Liver (tissue), 9 donors: ENCODE data around the gene PRDM10. TPM values are rescaled to one million over a fixed set of nuclear protein-coding genes. Genes with fewer than 3 reads are reported as not detected.
"Not testable (repeated sequence)": the region's sequence is repeated elsewhere in the genome, so short reads cannot be mapped to it uniquely, and the experiment has no call there.

Experiments used
- DNase-seq: peaks from one replicate; pipeline ENCODE4 v3.0.0-alpha.2; 2017; ENCODE audit warnings: low spot score
- H3K27ac ChIP-seq, 2 donors: one replicate each; pipeline ENCODE4 v1.7.0; 2013; ENCODE audit warnings: inconsistent platforms in 2 of 2, low read length in 2 of 2, control low read depth in 1 of 2, low read depth in 1 of 2, mild to moderate bottlenecking in 1 of 2
- H3K27me3 ChIP-seq, 4 donors: one replicate each; pipeline versions ENCODE4 v1.6.1 to v1.7.0; 2013; ENCODE audit warnings: low read length in 3 of 4, inconsistent platforms in 1 of 4, mild to moderate bottlenecking in 1 of 4, moderate library complexity in 1 of 4; ENCODE audit not compliant: control insufficient read depth in 4 of 4, insufficient read depth in 4 of 4
- H3K36me3 ChIP-seq, 4 donors: one replicate each; pipeline versions ENCODE4 v1.6.1 to v1.7.0; 2013; ENCODE audit warnings: low read length in 3 of 4, mild to moderate bottlenecking in 3 of 4, low read depth in 1 of 4, moderate library complexity in 1 of 4; ENCODE audit not compliant: control insufficient read depth in 4 of 4, insufficient read depth in 3 of 4
- H3K4me1 ChIP-seq, 4 donors: one replicate each; pipeline versions ENCODE4 v1.6.1 to v1.7.0; 2013; ENCODE audit warnings: low read length in 3 of 4, mild to moderate bottlenecking in 3 of 4, moderate library complexity in 1 of 4; ENCODE audit not compliant: control insufficient read depth in 4 of 4, insufficient read depth in 4 of 4
- H3K4me3 ChIP-seq, 3 donors: one replicate each; pipeline versions ENCODE4 v1.6.1 to v1.7.0; 2013; ENCODE audit warnings: low read length in 3 of 3, control low read depth in 1 of 3, low read depth in 1 of 3, mild to moderate bottlenecking in 1 of 3
- H3K9ac ChIP-seq, 2 donors: one replicate each; pipeline ENCODE4 v1.7.0; 2013; ENCODE audit warnings: low read length in 2 of 2, mild to moderate bottlenecking in 2 of 2, moderate library complexity in 2 of 2, control low read depth in 1 of 2, low read depth in 1 of 2
- H3K9me3 ChIP-seq, 4 donors: one replicate each; pipeline versions ENCODE4 v1.6.1 to v1.7.0; 2013; ENCODE audit warnings: low read length in 3 of 4; ENCODE audit not compliant: control insufficient read depth in 4 of 4
- EGR1 ChIP-seq, 2 donors: IDR thresholded peaks; 2 replicates each; pipeline ENCODE4 v1.6.1; 2016 to 2018; ENCODE audit warnings: antibody characterized with exemption in 2 of 2, low read depth in 2 of 2
- FOXA1 ChIP-seq: IDR thresholded peaks from 2 replicates; pipeline ENCODE4 v1.6.1; 2016; ENCODE audit warnings: antibody characterized with exemption
- FOXA2 ChIP-seq: IDR thresholded peaks from 2 replicates; pipeline ENCODE4 v1.6.1; 2016; ENCODE audit warnings: antibody characterized with exemption
- HNF4A ChIP-seq, 2 donors: conservative IDR thresholded peaks; 2 replicates each; pipeline ENCODE4 v1.6.1; 2016; ENCODE audit warnings: antibody characterized with exemption in 2 of 2, mild to moderate bottlenecking in 2 of 2
- JUND ChIP-seq, 2 donors: IDR thresholded peaks; 2 replicates each; pipeline ENCODE4 v1.6.1; 2016; ENCODE audit warnings: antibody characterized with exemption in 2 of 2
- NR2F2 ChIP-seq: IDR thresholded peaks from 2 replicates; pipeline ENCODE4 v1.6.1; 2016; ENCODE audit warnings: antibody characterized with exemption
- RAD21 ChIP-seq, 2 donors: IDR thresholded peaks; 2 replicates each; pipeline ENCODE4 v1.6.1; 2016; ENCODE audit warnings: antibody characterized with exemption in 2 of 2, mild to moderate bottlenecking in 2 of 2
- RXRA ChIP-seq, 2 donors: IDR thresholded peaks; 2 replicates each; pipeline ENCODE4 v1.6.1; 2017 to 2018; ENCODE audit warnings: antibody characterized with exemption in 2 of 2, mild to moderate bottlenecking in 1 of 2
- SP1 ChIP-seq: IDR thresholded peaks from 2 replicates; pipeline ENCODE4 v1.6.1; 2018; ENCODE audit warnings: antibody characterized with exemption, mild to moderate bottlenecking
- TAF1 ChIP-seq: conservative IDR thresholded peaks from 2 replicates; pipeline ENCODE4 v1.6.1; 2016; ENCODE audit warnings: antibody characterized with exemption, mild to moderate bottlenecking
- YY1 ChIP-seq: IDR thresholded peaks from 2 replicates; pipeline ENCODE4 v1.6.1; 2016; ENCODE audit warnings: antibody characterized with exemption, mild to moderate bottlenecking
- ZBTB33 ChIP-seq: IDR thresholded peaks from 2 replicates; pipeline ENCODE4 v1.6.1; 2016; ENCODE audit warnings: antibody characterized with exemption
- WGBS: extraction: QIAGEN DNeasy Blood & Tissue Kit; methylation state at CpG from one replicate; pipeline ENCODE4 v1.1.7; 2013; 5-methylcytosine and 5-hydroxymethylcytosine counted together
- polyA plus RNA-seq, 2 donors: library from polyadenylated mRNA; stranded (reverse) in 1 of 2; unstranded in 1 of 2; fragments of 200-250 nt in 1 of 2; fragments of >200 nt in 1 of 2; fragmentation: Nextera tagmentation in 1 of 2; extraction: Ambion mirVana in 1 of 2; gene quantifications; one replicate each; pipeline versions ENCODE4 v1.2.1 to v1.2.3, GENCODE V29; 2013 to 2015
- total RNA-seq, 2 donors: library from RNA; depleted of rRNA; stranded (reverse); fragments of >200 nt; gene quantifications; one replicate each; pipeline ENCODE4 v1.2.3, GENCODE V29; 2014
- TF ChIP-seq, protein P1 (sequence below): fragments of 150-350 bp; IDR thresholded peaks from 2 replicates; pipeline ENCODE4 v1.5.1; 2017; ENCODE audit warnings: improper control_type of control experiment, low read depth, low read length; ENCODE audit not compliant: missing input control
- TF ChIP-seq, protein P2 (sequence below): IDR thresholded peaks from 2 replicates; pipeline ENCODE4 v1.6.1; 2016; ENCODE audit warnings: antibody characterized with exemption
- TF ChIP-seq, protein P3 (sequence below): IDR thresholded peaks from 2 replicates; pipeline ENCODE4 v1.6.1; 2016; ENCODE audit warnings: antibody characterized with exemption
- donor health status: healthy.
- donor health status: healthy.
- donor health status: healthy.
- donor health status: healthy.
- donor health status: healthy.

The PRDM10 gene
- total and polyA plus RNA-seq, 4 donors = 1.4 to 7.2 (median 3.9) TPM

DNA sequence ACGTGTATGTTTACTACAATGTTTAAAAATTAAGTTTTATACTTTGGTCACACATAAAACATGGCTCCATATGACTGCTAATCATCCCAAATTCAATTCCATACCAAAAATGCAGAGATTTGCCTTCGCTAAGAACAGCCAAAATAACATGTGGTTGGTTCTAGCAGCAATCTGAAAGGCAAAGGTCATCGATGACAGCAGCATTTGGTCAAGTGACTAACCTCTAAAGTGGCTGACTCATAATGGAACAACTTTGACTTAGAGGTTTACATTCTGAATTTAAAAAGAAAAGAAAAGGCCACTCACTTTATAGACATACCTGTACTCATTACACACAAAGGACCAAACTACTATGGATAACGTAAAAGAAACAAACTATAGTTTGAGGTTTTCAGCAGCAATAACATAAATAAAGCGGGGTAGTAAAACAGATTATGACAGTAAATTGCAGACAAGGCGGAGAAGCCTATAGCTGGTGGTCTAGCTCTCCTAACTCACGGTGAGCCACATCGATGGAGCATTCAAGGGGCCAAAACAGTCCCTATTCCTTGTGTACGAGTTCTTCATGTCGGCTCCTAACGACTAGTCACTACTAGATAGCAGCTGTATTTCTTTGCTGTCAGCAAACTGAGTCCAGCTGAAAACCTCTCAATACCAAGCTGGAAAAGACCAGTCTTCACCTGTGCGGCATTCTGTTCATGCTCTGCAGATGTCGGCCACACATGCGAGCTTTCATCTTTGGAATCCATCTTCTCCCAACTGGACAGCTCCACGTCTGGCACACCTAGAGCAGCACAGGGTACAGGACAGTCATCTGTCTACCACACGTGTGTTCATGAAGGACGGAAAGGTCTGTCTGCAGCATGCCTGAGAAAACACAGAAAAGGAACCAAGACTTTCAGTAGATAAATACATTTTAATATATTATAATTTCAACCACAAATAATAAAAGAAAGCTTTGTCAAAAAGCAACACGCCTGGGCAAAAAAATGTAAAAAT is 42.1 kb downstream of the PRDM10 start:
- no peaks in the 10 kb centered on the region for H3K27me3 ChIP-seq
- no peaks in the 10 kb centered on the region for H3K9me3 ChIP-seq
- no peak overlapping the region for H3K9ac ChIP-seq
- H3K4me3 ChIP-seq = no peak overlapping the region
- H3K27ac ChIP-seq = no peak overlapping the region
- H3K4me1 ChIP-seq = no peaks in the 10 kb centered on the region
- no peak for DNase-seq
- WGBS = 95% methylated on average over 18 of the region's 18 CpGs
- peaks cover 2 to 5% (median 3%) of the 10 kb centered on the region in 4 donors for H3K36me3 ChIP-seq
- no peak for TF ChIP-seq TAF1
- peak; percentile 10 to 46 for TF ChIP-seq HNF4A (conservative IDR thresholded peaks at IDR 0.05)

GRCh38 chr11:129959687-129960086 is 42.9 kb downstream of the PRDM10 start:
- TF ChIP-seq YY1 = no peak
- TF ChIP-seq RXRA (IDR thresholded peaks at IDR 0.05) = no peak
- no peaks in the 10 kb centered on the region for H3K4me1 ChIP-seq
- 96% methylated on average over 3 of the region's 3 CpGs for WGBS
- H3K27ac ChIP-seq = no peak overlapping the region
- H3K9ac ChIP-seq = no peak overlapping the region
- H3K9me3 ChIP-seq = no peaks in the 10 kb centered on the region
- H3K27me3 ChIP-seq = no peaks in the 10 kb centered on the region
- no peak overlapping the region for H3K4me3 ChIP-seq
- DNase-seq = no peak
- H3K36me3 ChIP-seq = peaks cover 2 to 6% (median 4%) of the 10 kb centered on the region in 4 donors

DNA sequence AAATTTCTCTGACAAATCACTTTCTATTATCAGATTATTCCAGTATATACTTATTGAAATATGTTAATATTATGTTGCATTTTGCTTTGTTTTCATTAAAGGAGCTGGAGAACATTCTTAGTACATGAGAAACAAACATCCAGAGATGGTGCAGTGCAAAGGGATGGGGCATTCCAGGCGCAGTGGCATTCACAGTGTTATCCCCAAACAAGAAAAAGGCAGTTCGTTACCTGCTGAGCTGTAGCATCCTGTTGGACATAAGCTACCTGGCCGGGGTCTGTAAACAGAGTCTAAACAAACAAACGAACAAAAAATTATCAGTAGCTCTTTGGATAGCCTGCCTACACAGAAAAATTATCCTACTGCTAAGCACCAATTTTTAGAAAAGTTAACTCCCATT is 47.4 kb downstream of the PRDM10 start:
- H3K27me3 ChIP-seq = no peaks in the 10 kb centered on the region
- 90% methylated on average over 4 of the region's 4 CpGs for WGBS
- H3K36me3 ChIP-seq = peaks cover 2 to 4% (median 3%) of the 10 kb centered on the region in 4 donors
- H3K4me3 ChIP-seq = no peak overlapping the region
- no peaks in the 10 kb centered on the region for H3K4me1 ChIP-seq
- DNase-seq = no peak
- H3K9ac ChIP-seq = no peak overlapping the region
- no peaks in the 10 kb centered on the region for H3K9me3 ChIP-seq
- H3K27ac ChIP-seq = no peak overlapping the region
- TF ChIP-seq JUND (IDR thresholded peaks at IDR 0.05) (no peak), TAF1 (no peak), EGR1 (IDR thresholded peaks at IDR 0.05; ENCODE audit: low read depth in 2 of 2) (no peak), ZBTB33 (no peak), HNF4A (conservative IDR thresholded peaks at IDR 0.05) (no peak), RAD21 (IDR thresholded peaks at IDR 0.05) (no peak), FOXA2 (no peak), SP1 (no peak), FOXA1 (no peak), RXRA (IDR thresholded peaks at IDR 0.05) (no peak), NR2F2 (no peak)
- TF ChIP-seq, protein P1, sequence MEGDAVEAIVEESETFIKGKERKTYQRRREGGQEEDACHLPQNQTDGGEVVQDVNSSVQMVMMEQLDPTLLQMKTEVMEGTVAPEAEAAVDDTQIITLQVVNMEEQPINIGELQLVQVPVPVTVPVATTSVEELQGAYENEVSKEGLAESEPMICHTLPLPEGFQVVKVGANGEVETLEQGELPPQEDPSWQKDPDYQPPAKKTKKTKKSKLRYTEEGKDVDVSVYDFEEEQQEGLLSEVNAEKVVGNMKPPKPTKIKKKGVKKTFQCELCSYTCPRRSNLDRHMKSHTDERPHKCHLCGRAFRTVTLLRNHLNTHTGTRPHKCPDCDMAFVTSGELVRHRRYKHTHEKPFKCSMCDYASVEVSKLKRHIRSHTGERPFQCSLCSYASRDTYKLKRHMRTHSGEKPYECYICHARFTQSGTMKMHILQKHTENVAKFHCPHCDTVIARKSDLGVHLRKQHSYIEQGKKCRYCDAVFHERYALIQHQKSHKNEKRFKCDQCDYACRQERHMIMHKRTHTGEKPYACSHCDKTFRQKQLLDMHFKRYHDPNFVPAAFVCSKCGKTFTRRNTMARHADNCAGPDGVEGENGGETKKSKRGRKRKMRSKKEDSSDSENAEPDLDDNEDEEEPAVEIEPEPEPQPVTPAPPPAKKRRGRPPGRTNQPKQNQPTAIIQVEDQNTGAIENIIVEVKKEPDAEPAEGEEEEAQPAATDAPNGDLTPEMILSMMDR = no peak
- TF ChIP-seq, protein P2, sequence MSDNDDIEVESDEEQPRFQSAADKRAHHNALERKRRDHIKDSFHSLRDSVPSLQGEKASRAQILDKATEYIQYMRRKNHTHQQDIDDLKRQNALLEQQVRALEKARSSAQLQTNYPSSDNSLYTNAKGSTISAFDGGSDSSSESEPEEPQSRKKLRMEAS = no peak
- TF ChIP-seq, protein P3, sequence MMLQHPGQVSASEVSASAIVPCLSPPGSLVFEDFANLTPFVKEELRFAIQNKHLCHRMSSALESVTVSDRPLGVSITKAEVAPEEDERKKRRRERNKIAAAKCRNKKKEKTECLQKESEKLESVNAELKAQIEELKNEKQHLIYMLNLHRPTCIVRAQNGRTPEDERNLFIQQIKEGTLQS = no peak

DNA sequence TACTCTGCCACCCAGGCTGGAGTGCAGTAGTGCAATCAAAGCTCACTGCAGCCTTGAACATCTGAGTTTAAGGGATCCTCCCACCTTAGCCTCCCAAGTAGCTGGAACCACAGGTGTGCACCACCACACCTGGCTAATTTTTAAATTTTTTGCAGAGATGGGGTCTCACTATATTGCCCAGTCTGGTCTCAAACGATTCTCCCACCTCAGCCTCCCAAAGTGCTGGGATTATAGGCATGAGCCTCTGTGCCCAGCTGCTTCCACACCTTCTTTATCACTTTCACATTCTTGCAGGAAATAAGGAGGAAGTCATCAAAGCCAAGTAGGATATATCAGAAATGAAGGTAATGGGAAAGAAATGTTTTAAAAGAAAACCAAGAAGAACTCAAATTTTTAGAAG is 47.9 kb downstream of the PRDM10 start:
- not testable (repeated sequence) for H3K27me3 ChIP-seq, H3K9ac ChIP-seq, DNase-seq, H3K4me3 ChIP-seq, H3K27ac ChIP-seq, H3K36me3 ChIP-seq, H3K4me1 ChIP-seq, H3K9me3 ChIP-seq
- 86% methylated on average over 1 of the region's 1 CpG for WGBS
